Epithelial cell of prostate (primary cell): ENCODE results near the gene C11orf58.

ENCODE experiments used
- DNase-seq: peaks from one replicate; pipeline ENCODE4 v3.0.0-alpha.2; 2011; ENCODE audit warnings: low read depth, low spot score
- H3K27ac ChIP-seq: fragments of 450-650 bp; 2 replicates; pipeline ENCODE4 v1.5.1; 2017; ENCODE audit warnings: mild to moderate bottlenecking

C11orf58 gene

DNA sequence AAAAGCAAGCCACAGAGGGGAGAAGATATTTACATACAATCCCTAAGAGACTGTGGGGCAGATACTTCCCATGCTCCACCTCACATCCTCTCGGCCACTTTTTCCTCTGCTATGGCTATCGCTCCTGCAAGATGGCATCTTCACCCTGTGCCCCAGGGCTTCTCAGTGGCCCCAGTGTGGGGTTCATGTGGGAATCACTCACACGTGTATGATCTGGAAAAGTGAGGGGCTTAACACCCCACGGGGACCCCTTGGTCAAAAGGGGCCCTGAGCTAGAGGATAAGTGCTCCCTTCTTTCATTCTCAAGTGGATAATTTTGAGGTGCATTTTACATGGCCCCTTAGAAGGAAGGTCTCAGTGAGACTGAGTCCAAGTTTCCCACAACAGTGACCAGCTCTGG, 28.7 kb downstream of the C11orf58 start:
- no peak for DNase-seq
- H3K27ac ChIP-seq, result no peak overlapping the region

DNA sequence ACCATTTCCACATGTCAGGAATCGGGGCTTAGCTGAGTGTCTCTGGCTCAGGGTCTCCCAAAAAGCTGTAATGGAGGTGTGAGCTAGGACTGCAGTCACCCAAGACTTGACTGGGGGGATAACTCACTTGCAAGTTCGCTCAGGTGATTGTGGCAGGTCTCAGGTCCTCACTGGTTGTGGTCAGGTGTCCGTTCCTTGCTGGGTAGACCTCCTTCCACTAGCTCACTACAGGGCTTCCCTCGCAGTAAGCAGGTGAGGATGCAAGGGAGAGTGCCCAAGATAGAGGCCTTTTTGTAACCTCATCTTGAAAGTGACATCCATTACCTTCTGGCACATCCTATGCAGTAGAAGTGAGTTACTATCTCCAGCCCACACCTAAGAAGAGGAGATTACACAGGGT, 29.5 kb downstream of the C11orf58 start:
- DNase-seq, result no peak
- no peak overlapping the region for H3K27ac ChIP-seq

DNA sequence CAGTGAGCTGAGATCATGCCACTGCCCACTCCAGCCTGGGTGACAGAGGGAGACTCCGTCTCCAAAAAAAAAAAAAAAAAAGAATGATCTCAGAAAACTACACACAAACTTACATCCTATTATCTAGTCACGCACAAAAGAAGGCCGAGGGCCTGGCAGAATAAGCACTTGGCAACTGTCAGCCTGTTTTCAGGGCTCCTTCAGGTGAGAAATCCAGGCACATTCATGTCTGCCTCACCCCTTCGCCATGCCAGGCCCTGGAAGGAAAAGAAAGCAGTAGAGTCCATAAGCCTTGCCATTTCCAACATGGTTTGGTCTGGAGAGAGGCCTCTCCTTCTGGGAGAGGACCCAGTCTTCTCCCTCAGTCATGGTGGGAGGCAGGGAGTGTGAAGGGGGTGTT, 30.9 kb downstream of the C11orf58 start:
- no peak overlapping the region for H3K27ac ChIP-seq
- no peak for DNase-seq

DNA sequence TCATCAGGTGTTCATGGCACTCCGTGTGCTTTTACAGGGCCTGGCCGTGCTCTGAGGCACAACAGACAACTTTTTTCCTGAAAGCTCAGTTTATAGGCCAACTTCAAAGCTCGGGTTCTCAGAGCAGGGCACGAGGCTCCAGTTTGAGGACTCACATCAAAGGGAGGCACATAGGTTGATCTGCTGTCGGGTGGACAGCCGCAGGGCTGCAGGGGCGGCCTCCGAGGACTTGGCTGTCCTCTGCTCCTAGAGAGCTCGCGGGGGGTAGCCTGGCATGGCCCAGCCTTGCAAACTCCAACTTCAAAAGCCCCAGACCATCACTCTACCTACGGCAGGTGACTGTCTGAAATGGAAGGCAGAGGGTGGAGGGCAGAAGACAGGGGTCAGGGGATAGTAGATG, 31.6 kb downstream of the C11orf58 start:
- H3K27ac ChIP-seq, result no peak overlapping the region
- DNase-seq, result no peak

DNA sequence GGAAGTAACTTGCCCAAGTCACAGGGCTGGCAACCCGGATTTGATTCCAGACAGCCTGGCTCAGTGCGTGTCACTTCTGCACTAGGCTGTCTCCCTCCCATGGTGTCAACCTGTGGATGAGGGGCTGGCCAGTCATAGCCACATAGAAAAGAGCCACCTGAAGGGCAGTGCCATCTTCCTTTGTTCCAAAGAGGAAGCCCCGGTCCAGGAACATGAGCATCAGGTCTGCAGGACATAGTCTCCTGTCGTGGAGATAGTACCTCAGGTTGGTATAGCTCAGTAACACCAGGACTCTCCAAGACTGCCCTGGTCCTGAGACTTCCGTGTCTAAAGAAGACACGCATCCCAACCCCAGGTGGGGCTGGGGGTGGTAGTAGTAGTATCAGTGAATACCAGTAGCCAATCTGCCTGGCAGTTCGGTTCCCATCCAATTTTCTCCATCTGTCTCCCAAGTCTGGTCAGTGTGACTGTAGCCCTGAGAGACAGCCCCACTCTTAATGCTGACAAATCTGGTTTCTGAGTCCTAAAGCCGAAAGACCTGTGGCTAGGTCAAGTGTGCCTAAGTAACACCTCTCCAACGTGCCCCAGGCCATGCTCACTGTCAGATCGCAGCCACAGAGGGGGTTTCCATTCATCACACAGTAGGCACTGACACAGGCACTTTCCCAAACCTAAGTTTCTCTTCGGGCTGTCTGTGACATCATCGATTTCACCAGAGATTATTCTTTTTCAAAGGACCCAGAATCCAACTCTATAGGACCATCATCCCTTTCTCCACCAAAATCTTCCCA, 33.1 kb downstream of the C11orf58 start:
- no peak overlapping the region for H3K27ac ChIP-seq

DNA sequence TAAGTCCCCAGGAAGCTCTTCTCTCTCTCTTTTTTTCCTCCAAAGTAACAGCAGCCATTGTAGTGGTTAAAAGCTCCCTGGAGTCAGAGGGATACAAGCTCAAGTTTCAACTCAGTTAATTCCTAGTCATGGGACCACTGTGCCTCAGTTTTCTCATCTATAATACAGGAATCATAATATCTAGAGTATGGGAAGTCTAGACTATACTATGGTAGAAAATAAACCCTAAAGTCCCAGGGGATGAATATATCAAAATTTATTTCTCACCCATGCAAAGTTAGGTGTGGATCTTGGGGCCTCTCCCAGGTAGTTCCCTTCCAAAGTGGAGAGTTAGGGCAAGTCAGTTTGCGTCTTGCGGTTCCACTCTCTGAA, 33.7 kb downstream of the C11orf58 start:
- no peak overlapping the region for H3K27ac ChIP-seq
- DNase-seq, result no peak

More for the DNA sequence above, 33.1 kb downstream of the C11orf58 start:
- no peak for DNase-seq

DNA sequence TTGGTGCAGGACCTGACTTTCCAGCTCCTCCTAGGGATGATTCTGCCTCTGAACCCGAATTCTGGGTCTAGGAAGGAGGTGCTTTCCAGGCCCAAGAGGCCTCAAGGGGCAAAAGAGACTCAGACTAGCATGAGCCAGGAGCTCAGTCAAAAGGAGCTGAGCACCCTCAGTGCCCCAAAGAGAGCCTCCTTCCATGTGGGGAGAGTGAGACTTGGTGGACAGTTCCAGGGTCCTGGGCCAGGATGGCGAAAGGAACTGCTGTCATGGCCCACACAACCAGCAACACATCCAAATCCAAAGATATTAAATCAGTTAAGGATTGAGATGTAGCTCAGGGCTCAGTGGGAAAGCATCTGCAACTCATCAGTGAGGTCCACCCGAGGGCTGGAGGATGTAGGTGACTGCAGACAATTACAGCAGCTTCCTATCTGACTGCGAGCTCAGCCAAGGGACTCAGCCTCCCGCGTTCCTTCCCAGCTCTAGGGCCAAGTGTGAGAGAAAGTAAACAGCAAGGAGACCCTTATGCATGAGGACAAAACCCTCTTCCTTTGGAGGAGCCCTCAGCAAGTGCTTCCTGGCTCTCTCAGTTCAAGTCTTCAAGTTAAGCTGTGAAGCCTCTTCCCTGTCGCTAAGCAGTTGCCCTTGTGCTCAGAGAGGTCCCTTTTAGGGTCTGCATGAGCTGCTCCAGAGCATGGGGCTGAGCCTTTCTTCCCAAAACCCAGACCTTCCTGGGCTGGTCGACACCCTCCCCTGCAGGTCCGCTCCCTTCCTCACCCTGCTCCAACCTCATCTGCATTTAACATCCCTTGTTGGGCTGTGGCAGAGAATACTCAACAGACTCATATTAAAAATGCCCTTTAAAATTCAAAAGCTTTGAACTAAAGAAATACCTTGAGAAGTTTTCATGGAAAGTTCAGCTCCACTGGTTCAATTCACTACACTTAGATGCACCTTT, 35.8 kb downstream of the C11orf58 start:
- no peak overlapping the region for H3K27ac ChIP-seq
- DNase-seq, result no peak

DNA sequence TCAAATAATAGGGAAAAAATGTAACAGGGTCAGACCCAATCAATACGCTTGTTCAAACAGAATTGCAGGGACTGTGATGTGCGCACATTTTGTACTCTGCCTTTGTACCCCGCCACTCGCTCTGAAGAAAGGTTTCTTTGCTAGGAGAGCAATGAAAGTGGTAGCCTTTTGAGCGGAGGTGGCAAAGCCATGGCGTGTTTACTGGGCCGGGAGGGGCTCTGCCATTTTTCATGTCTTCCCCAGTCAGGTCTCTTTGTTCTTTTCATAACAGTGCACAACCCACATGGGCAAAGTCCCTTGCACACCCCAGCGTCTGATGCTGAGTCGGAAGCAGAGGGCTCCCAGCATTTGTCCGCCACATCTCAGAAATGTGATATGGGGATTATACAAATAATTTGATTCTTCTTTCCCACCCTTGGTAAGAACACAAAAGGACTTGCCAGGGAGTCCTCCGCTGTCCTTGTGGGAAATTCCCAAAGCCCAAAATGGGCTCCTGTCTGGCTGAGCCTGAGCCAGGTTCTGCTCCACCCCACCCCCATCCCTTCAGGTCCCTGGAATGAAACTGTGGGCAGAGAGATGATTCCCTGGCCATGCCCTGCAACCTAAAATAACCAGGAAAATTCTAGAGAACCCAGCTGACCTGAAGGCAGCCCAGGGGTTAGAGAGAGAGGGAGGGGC, 36.6 kb downstream of the C11orf58 start:
- no peak for DNase-seq
- no peak overlapping the region for H3K27ac ChIP-seq

DNA sequence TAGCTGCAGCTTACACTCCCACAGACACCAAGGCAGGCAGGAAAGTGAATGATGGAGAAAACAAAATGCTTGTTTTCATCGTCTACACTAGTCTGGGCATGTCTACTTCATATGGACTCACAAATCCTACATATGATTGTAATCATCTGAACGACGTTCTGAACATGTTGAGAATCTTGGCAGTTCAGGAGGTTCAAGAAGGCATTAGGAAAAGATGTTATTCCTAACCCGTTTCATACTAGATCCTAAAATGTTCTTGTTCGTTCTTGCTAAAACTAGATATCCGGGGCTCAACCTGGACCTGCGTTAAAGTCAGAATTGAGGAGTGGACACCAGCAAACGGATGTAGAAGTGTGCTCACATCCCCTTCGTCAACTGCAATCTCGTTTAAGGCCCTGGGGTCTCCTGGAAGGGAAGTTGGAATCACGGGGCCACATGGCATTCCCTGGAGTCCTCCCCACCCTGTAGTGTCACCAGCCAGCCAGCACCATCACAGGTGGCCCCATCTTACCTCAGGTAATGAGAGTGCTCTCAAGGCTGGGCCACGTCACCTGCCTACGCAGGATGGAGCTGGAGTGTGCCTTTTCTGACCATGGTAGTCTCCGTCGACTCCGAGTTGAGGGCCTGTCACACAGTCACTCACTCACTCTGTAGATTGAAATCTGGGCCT, 37.3 kb downstream of the C11orf58 start:
- DNase-seq, result no peak
- H3K27ac ChIP-seq, result no peak overlapping the region

DNA sequence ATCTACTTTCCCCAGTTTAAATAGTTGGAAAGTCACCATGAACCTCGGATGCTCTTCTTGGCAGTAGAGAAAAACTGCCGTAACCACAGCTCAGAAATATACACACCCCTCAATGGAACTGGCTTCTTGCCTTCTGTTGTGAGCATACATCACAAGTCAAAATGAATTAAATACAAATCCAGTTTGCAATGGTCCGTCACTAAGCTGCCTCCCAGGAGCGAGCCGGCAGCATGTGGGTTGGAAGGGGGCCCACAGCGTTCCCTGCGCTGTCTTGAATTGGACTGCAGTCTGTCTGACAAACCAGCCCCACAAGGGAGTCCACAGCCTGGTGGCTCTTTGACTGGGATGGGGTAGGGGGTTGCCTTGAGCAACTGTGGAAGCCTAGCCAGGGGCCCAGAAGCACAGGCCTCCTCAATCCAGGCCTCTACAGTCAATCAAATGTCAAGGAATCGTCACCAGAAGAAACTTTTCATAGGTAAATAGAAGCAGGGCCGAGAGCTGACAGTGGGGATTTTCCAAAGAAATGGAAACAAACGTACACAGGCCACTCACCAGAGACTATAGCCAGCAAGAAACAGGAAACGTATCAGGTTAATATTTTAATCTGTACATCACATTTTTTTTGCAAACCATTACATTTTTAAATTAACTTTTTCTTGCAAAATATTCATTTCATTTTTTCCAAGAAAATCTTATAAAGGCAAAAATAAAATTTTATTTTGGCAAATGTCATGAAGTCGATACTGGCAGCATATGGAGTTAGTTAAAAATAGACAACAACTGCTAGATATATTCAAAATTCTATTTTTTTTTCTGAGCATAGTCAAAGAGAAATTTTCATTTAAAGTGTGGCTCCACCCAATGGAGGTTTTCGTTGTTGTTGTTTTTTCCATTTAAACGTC, 38.5 kb downstream of the C11orf58 start:
- DNase-seq, result no peak
- no peak overlapping the region for H3K27ac ChIP-seq

DNA sequence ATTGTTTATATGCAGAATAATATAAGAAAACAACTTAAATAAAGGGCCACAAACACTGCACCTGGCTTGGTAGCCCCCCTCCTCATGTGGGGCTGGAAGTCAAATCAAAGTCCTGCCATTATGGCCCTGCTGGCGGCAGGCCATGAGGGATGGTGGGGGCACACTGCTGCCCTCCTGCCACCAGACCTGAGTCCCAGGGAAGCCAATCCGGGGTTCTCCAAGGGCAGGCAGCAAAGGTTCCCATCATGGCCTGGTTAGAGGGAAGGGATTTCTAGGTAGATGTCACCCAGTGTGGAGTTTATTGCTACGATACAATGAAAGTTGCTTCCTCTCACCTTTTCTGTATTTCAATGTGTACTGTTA, 39.1 kb downstream of the C11orf58 start:
- H3K27ac ChIP-seq, result no peak overlapping the region
- no peak for DNase-seq

DNA sequence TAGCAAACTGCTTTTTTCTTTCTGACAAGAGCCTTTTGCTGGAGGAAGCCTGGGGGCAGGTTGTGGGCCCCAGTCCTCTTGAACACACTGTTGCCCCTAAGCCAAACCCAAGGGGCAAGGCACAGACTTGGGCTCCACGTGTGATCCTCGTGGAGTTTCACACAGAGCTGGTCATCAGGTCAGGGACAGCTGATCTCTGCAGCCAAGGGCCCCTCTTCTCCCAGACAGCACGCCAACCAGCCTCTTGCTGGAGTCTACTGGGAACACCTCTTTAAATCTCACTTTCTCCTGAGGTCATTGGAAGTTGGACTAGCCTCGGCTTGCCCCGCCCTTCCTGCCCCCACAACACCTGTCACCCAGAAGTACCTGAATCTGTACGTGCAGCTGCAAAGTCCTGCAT, 39.8 kb downstream of the C11orf58 start:
- no peak for DNase-seq
- no peak overlapping the region for H3K27ac ChIP-seq

DNA sequence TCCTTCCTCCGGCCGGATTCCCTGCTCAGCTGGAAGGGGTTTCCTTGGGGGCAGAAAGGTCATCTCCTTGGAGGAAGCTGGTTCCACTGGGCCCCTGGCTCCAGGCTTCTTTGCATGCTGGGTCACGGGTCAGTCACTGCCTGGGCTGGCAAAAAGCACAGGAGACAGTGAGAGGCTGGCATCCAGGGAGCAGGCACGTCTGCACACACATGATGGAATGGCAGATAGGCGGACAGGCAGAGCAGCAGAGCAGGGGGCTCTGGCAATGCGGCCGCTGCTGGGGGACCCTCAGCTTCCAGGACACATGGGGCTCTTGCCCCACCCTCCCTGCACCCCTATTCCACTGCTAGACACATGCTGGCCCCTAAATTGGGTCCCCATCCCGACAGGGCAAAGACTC, 40.4 kb downstream of the C11orf58 start:
- DNase-seq, result no peak
- no peak overlapping the region for H3K27ac ChIP-seq

DNA sequence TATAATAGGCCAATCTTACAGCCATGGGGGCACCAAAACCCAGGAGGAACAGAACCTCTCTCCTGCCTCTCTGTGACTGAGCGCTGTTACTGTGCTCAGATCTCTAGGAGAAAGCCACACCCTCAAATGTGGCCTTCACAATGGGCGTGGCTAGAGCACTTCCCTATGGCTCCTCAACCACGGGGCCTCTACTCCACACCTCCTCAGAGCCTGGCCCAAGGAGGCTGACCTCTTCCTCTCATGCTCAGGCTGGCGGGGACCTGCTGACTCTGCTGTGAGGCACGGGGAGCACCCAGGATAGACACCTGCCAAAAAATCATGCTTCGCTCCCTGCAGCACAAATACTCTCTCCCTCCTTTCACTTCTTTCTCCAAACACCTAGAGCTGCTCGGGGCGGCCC, 41.0 kb downstream of the C11orf58 start:
- DNase-seq, result no peak
- H3K27ac ChIP-seq, result no peak overlapping the region

DNA sequence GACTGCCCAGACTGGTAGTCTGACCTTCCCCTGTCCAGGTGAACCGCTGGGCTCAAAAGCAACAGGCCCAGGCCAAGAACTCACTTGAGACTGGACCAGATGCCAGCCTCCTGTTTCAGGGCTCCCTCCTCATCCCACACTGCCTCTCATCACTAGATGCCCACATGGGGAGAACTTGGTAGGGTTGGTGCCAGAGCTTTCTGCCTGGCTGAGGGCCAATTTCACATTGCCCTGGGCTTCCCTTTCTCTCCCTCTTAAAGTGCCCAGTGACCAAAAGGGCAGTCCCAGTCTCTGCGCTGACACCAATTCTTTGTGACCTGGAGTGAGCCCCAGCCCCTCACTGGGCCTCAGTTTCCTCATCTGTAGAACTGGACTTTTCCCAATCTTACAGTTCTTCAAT, 41.7 kb downstream of the C11orf58 start:
- no peak overlapping the region for H3K27ac ChIP-seq
- DNase-seq, result no peak

DNA sequence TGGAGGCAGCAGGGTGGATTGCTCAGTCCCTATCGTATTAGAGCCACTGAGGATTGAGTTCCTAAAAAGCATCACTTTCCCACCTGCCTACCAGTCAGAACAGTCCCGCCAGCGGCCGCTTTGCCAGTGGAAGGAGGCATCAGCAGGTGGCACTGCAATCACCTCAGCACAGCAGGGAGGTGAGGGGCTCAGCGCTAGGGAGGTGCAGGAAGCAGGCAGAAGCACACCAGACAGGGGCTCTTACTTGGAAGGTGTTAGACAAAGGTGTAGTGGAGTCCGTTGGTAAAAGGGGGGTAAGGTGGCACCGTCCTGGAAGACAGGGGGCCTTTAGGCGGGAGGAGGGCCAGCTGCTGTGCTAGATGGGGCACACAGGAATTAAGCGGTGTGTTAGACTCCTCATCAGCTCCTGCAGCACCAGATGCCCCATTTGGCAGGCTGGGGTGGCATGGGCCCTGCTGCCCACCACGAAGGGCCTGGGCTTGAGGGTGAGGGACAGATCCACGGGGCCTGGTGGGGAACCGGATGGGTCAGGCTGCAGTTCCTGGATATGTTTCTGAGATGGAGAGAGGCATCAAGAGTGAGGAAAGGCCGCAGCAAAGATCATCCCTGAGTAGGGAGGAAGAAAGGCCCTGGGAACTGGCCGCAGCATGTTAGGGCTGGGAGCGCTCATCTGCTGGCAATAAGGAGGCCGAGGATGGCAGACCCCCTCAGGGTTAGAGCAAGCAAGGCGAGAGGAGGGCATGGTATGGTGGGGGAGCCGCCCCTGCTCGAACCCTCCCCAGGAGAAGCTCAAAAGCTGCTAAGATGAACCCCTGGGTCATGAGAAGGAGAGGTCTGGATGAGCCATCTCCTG, 42.5 kb downstream of the C11orf58 start:
- no peak overlapping the region for H3K27ac ChIP-seq
- no peak for DNase-seq

DNA sequence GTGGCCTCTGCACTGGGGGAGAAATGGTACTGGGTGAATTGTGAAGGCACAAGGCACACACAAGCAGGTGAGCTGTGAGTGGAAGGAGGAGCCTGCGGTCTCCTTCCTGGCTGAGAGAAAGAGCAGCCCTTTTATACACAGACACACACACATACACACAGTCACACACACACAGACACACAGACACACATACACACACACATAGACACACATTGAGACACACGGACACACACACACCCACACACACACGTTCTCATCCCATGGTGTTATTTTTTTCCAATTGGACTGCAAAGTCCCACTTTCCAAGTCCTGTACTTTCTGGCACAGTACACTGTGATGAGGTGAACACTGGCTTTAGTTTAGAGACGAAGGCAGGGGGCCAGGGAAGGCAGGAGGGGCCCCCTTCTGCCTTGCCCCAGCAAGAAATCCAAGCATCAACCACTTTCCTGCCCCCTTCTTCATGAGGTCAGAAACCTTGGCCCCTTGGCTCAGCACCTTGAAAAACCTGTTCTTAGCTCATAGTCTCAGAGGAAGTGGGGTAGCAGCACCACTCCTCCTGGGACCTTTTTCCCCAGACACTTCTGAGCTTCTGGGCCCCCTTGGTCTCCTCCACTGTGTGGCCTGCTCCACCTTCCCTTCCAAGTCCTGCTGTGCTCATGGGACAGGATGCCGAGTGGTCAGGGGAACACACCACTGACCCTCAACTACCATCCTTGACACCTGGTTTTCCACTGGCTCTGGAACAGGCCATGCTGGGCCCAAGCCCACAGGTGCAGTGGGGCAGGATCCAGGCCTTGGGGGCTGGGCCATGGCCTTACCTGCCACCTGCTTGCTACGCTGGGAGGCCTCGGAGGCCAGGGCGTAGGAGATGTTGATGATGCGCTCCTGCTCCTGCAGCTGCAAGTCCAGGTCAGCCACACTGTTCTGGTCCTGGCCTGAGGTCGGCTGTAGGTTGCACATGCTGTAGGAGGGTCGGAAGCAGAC, 43.8 kb downstream of the C11orf58 start:
- no peak for DNase-seq
- no peak overlapping the region for H3K27ac ChIP-seq
